HG03095 (cell line): Measurements from ENCODE around the gene RELA.
"Not testable (repeated sequence)": the region's sequence is repeated elsewhere in the genome, so short reads cannot be mapped to it uniquely, and the experiment has no call there.

Experiments used
- ATAC-seq: cut with Tn5 transposase; IDR thresholded peaks from one replicate; pipeline ENCODE4 v1.9.1; 2021; ENCODE audit warnings: moderate library complexity; ENCODE audit not compliant: unreplicated experiment

The RELA gene

DNA sequence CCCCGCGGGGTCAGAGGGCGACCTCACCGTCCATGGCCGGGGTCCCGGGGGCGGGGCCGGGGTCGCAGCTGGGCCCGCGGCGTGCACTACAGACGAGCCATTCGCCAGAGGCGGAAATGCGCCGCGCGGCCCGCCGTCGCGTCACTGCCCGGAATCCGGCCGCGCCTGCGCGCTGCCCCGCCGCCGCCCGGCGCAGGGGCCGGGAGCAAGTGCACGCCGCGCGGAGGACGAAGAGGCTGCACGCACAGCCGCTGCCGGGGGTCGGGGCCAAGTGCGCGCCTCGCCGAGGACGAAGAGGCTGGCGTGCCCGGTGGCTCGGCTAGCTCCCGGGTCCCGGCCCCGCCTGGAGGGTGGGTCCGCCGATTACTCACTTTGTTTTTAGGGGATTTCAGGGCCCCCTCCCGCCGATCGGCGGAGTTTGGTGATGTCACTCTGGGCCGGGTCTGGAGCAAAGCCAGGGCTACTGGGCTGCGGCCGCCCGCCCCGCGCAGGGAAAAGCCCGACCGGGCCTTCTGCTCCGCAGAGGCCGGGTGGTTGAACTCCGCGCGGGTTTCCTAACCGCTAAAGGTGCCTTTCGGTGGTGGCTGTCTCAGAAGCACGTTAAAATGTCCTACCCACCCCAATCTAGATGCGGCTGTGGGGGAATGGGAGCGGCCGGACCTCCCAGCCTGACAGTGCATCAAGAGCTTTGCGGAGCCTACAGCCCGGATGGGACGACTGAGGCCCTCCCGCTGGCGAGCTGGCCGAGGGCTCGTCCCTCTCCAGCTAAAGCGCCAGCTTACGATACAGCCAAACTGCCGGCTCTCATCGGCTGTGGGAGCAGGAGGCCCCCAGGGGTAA lies at the start of gene RELA:
RELA (minus strand) TSS at position 118 of the 840 bp plus-strand sequence; CDS start at position 34, 84 bp downstream.
- peak; percentile 61 for ATAC-seq

GRCh38 chr11:65711785-65712632 lies 49.3 kb upstream of the RELA start, which contains the start of gene KAT5:
KAT5 (plus strand) TSS chr11:65712252; CDS start chr11:65712268, 16 bp downstream.
- ATAC-seq: peak; percentile 64

GRCh38 chr11:65710421-65710820 lies 47.7 kb upstream of the RELA start:
- no peak for ATAC-seq

- ATAC-seq: no peak
These were observed 46.9 kb upstream of the RELA start for GRCh38 chr11:65709661-65710060.

- ATAC-seq: no peak
These were observed 45.7 kb upstream of the RELA start for GRCh38 chr11:65708451-65708850.

GRCh38 chr11:65707002-65707401 lies 44.3 kb upstream of the RELA start:
- ATAC-seq: not testable (repeated sequence)

DNA sequence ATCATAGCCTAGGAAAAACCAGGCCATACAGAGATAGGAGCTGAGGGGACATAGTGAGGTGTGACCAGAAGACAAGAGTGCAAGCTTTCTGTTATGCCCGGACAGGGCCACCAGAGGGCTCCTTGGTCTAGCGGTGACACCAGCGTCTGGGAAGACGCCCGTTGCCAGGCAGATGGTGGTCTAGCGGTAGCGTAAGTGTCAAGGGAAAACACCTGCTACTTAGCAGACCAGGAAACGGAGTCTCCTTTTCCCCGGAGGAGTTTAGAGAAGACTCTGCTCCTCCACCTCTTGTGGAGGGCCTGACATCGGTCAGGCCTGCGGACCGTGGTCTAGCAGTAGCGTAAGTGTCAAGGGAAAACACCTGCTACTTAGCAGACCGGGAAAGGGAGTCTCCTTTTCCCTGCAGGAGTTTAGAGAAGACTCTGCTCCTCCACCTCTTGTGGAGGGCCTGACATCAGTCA lies 43.6 kb upstream of the RELA start:
- not testable (repeated sequence) for ATAC-seq

DNA sequence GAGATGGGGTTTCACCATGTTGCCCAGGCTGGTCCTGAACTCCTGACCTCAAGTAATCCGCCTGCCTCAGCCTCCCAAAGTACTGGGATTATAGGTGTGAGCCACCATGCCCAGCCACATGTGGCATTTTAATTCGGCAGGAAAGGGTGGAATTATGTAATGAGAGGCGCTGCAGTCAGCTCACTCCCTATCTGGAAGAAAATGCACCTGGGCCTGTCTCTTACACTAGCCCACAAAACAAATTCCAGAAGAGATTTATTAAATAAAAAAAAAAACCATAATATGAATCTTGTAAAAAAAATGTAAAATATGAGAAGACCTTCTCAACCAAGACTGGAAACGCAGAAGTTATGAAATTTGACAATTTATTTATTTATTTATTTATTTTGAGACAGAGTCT lies 41.1 kb upstream of the RELA start:
- no peak for ATAC-seq

DNA sequence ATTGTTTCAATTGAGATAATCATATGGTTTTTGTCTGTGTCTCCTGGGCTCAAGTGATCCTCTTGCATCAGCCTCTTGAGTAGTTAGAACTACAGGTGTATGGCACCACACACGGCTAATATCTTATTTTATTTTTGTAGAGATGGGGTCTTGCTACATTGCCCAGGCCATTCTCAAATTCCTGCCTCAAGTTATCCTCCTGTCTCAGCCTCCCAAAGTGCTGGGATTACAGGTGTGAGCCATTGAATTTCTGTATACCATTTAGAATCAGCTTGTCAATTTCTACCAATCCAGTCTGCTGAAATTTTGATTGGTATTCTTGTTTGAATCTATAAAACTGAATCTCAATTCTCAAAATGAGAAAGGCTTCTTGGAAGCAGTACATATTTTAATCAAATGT lies 39.0 kb upstream of the RELA start:
- no peak for ATAC-seq

- no peak for ATAC-seq
These were observed 37.7 kb upstream of the RELA start for GRCh38 chr11:65700399-65700798.

GRCh38 chr11:65699306-65699705 lies 36.6 kb upstream of the RELA start:
- no peak for ATAC-seq

- no peak for ATAC-seq
These were observed 35.5 kb upstream of the RELA start for GRCh38 chr11:65698205-65698604.

DNA sequence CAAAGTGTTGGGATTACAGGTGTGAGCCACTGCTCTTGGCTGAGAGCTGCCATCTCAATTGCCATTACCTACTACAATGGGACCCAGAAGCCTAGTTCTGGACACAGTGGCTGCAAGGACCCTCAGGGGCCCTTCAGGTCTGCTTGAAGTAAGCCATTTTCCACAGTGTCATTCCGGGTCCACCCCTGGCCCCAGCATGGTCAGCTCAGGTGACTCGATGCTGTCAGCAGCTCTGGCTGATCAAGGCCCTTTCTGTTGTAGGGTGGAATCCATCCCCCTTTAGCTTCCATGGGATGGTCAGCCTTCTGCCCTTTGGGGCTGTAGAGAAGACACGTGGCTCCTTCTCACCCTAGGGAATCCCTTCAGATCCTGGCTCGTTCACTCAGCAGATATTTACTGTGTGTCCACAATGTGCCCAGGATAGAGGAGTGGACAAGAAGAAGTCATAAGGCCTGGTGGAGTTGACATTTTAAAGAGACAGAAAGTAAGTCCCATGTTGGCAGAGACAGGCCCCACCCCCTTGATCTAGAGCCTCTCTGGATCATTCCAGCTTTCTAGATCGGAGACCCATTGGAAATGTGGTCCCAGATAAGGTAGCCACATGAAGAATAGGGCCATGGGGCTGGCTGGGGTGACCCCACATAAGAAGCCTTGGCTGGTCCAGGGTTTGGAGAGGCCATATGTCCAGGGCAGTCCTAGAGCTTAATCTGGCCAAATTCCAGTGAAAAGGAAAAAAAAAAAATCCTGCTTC lies 34.3 kb upstream of the RELA start:
- no peak for ATAC-seq

DNA sequence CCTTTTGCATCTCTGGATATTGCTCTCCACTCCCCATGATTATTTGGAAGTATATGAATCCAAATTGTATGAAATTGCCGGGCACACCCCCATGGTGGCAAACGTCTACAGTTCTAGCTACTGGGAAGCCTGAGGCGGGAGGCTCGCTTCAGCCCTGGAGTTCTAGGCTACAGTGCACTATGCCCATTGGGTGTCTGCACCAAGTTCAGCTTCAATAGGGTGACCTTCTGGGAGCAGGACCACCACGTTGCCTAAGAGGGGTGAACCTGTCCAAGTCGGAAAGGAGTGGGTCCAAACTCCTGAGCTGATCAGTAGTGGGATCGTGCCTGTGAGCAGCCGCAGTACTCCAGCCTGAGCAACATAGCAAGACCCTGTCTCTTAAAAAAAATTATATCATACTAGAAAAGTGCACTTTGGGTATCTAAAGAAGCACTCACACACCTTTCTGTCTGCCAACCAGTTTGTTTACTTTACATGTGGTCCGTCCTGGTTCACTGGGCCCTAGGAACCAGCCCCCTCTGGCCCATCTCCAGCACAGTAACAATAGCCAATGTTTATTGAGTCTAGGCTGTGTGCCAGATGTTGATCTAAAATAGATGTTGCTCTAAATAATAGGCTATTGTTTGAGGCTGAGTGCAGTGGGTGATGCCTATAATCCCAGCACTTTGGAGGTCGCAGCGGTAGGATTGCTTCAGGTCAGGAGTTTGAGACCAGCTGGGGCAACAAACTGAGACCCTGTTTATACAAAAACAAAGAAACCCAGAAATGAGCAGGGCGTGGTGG lies 32.9 kb upstream of the RELA start:
- ATAC-seq: no peak

GRCh38 chr11:65692367-65692766 lies 29.7 kb upstream of the RELA start:
- ATAC-seq: no peak

- ATAC-seq: not testable (repeated sequence)
These were observed 29.1 kb upstream of the RELA start for GRCh38 chr11:65691847-65692246.

DNA sequence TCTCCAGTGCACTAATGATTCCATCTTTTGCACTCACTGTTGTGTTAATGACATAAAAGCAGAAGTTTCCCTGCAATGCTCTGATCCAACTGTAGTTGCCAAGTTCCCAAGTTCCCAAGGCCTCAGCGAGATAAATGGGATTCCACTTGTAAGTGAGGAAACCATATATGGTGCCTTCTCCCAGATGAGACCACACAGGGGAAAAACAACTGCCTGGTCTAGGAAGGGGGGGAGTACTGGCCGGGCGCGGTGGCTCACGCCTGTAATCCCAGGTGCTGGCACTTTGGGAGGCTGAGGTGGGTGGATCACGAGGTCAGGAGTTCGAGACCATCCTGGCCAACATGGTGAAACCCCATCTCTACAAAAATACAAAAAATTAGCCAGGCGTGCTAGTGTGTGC lies 23.3 kb upstream of the RELA start:
- ATAC-seq: no peak

- not testable (repeated sequence) for ATAC-seq
These were observed 20.8 kb upstream of the RELA start for GRCh38 chr11:65683480-65683879.

GRCh38 chr11:65680192-65680743 lies 17.6 kb upstream of the RELA start:
- no peak for ATAC-seq

- ATAC-seq: no peak
These were observed 10.3 kb upstream of the RELA start for GRCh38 chr11:65672982-65673381.
